H1 (cell line): ENCODE data around the gene LITAF. TPM values are rescaled to one million over a fixed set of nuclear protein-coding genes. Genes with fewer than 3 reads are reported as not detected.

Experiments
- CTCF ChIA-PET: fragments of 300-600 bp; sonication (Branson Sonifier 250); formaldehyde crosslinking; loops from one replicate; lab custom pipeline; 2021; ENCODE audit not compliant: partially characterized antibody; lab: Charles Lee
- POLR2A ChIA-PET: fragments of 300-600 bp; sonication (Branson Sonifier 250); formaldehyde crosslinking; loops from one replicate; lab custom pipeline; 2021; ENCODE audit warnings: inconsistent platforms; ENCODE audit not compliant: partially characterized antibody; lab: Charles Lee
- DNase-seq, 2 experiments: peaks; one replicate each; pipeline versions ENCODE4 v3.0.0 to v3.0.0-alpha.2; 2010 to 2022; ENCODE audit warnings: low spot score in 2 of 2, low read depth in 1 of 2, mixed read lengths in 1 of 2
- FAIRE-seq: peaks from 2 replicates; lab custom pipeline; 2011; peaks lifted over from hg19 to GRCh38; lab: Jason Lieb, UNC
- H2AFZ ChIP-seq: 2 replicates; pipeline ENCODE4 v1.8.1; 2012; ENCODE audit warnings: low read length, inconsistent platforms
- H2AK5ac ChIP-seq: 2 replicates; pipeline ENCODE4 v1.6.1; 2013; ENCODE audit warnings: low read depth, low read length
- H2BK120ac ChIP-seq: replicated peaks from 2 replicates; pipeline ENCODE3; 2013; ENCODE audit warnings: low read depth, low read length, inconsistent platforms
- H2BK12ac ChIP-seq: 2 replicates; pipeline ENCODE4 v1.6.1; 2013; ENCODE audit warnings: low read depth, low read length
- H2BK15ac ChIP-seq: 2 replicates; pipeline ENCODE4 v1.6.1; 2013; ENCODE audit warnings: low read length
- H2BK20ac ChIP-seq: 2 replicates; pipeline ENCODE4 v1.6.1; 2013; ENCODE audit warnings: low read length
- H2BK5ac ChIP-seq: 2 replicates; pipeline ENCODE4 v1.6.1; 2013; ENCODE audit warnings: low read depth, low read length
- H3K14ac ChIP-seq: 2 replicates; pipeline ENCODE4 v1.6.1; 2013; ENCODE audit warnings: inconsistent platforms; ENCODE audit not compliant: insufficient read length
- H3K18ac ChIP-seq: 2 replicates; pipeline ENCODE4 v1.6.1; 2013; ENCODE audit warnings: low read length; ENCODE audit errors: extremely low read depth
- H3K23ac ChIP-seq: 2 replicates; pipeline ENCODE4 v1.6.1; 2013; ENCODE audit warnings: inconsistent platforms; ENCODE audit not compliant: insufficient read length
- H3K23me2 ChIP-seq: 2 replicates; pipeline ENCODE4 v1.6.1; 2013; ENCODE audit warnings: low read depth, low read length
- H3K27ac ChIP-seq: 2 replicates; pipeline ENCODE4 v1.6.1; 2011; ENCODE audit warnings: low read depth, low read length, inconsistent platforms
- H3K27me3 ChIP-seq, 4 experiments: replicated peaks in 1 of 4; 1 replicate in 1 of 4; 2 replicates in 3 of 4; pipeline versions ENCODE4 v1.6.1 to v1.8.1; 2011 to 2013; ENCODE audit warnings: low read length in 3 of 4, mild to moderate bottlenecking in 3 of 4, inconsistent platforms in 2 of 4, mixed read lengths in 2 of 4, moderate library complexity in 1 of 4; ENCODE audit not compliant: control insufficient read depth in 3 of 4, insufficient read depth in 3 of 4; ENCODE audit errors: extremely low read depth in 1 of 4
- H3K36me3 ChIP-seq, 4 experiments: 2 replicates each; pipeline versions ENCODE4 v1.6.1 to v1.8.1; 2011 to 2013; ENCODE audit warnings: mild to moderate bottlenecking in 4 of 4, low read length in 3 of 4, moderate library complexity in 2 of 4, control low read depth in 1 of 4, inconsistent platforms in 1 of 4; ENCODE audit not compliant: insufficient read depth in 4 of 4, control insufficient read depth in 2 of 4
- H3K4ac ChIP-seq: replicated peaks from 2 replicates; pipeline ENCODE3; 2013; ENCODE audit warnings: low read length, low read depth, mixed read lengths, inconsistent platforms; ENCODE audit not compliant: insufficient read length
- H3K4me1 ChIP-seq, 4 experiments: replicated peaks in 1 of 4; 1 replicate in 1 of 4; 2 replicates in 3 of 4; pipeline versions ENCODE4 v1.6.1 to v1.8.1; 2011 to 2013; ENCODE audit warnings: low read length in 3 of 4, inconsistent platforms in 2 of 4, mixed read lengths in 1 of 4; ENCODE audit not compliant: insufficient read depth in 4 of 4, control insufficient read depth in 3 of 4
- H3K4me2 ChIP-seq, 2 experiments: 2 replicates each; pipeline versions ENCODE4 v1.6.1 to v1.8.1; 2011 to 2013; ENCODE audit warnings: low read depth in 2 of 2, low read length in 2 of 2, control low read depth in 1 of 2, inconsistent platforms in 1 of 2, mild to moderate bottlenecking in 1 of 2; ENCODE audit not compliant: insufficient read depth in 1 of 2
- H3K4me3 ChIP-seq, 4 experiments: fragments of 200-600, 300-600 bp in 1 of 4; sonication (generic), shearing (Covaris generic), sonication (Bioruptor Twin) in 1 of 4; 2 replicates each; pipeline versions ENCODE4 v1.5.1 to v1.8.1; 2011 to 2016; ENCODE audit warnings: low read length in 4 of 4, low read depth in 3 of 4, control low read depth in 2 of 4, inconsistent platforms in 2 of 4, mild to moderate bottlenecking in 2 of 4, mixed read lengths in 1 of 4, moderate library complexity in 1 of 4; ENCODE audit not compliant: insufficient read depth in 2 of 4; ENCODE audit errors: extremely low read depth in 1 of 4
- H3K56ac ChIP-seq: replicated peaks from 2 replicates; pipeline ENCODE3; 2013; ENCODE audit warnings: low read depth, mild to moderate bottlenecking, mixed read lengths, low read length, inconsistent platforms; ENCODE audit not compliant: insufficient read length
- H3K79me1 ChIP-seq: 2 replicates; pipeline ENCODE4 v1.6.1; 2013; ENCODE audit warnings: low read depth, low read length, control low read depth
- H3K79me2 ChIP-seq, 2 experiments: 2 replicates each; pipeline versions ENCODE4 v1.6.1 to v1.8.1; 2012 to 2013; ENCODE audit warnings: low read length in 2 of 2, mild to moderate bottlenecking in 2 of 2, inconsistent platforms in 1 of 2; ENCODE audit not compliant: insufficient read depth in 2 of 2, control insufficient read depth in 1 of 2
- H3K9ac ChIP-seq, 4 experiments: replicated peaks in 1 of 4; 1 replicate in 1 of 4; 2 replicates in 3 of 4; pipeline versions ENCODE4 v1.6.1 to v1.8.1; 2011 to 2013; ENCODE audit warnings: low read depth in 3 of 4, low read length in 3 of 4, control low read depth in 2 of 4, mild to moderate bottlenecking in 2 of 4, moderate library complexity in 2 of 4, inconsistent platforms in 1 of 4; ENCODE audit errors: extremely low read depth in 1 of 4
- H3K9me3 ChIP-seq, 2 experiments: 2 replicates each; pipeline versions ENCODE4 v1.6.1 to v1.8.1; 2012 to 2013; ENCODE audit warnings: mild to moderate bottlenecking in 2 of 2, moderate library complexity in 2 of 2, control low read depth in 1 of 2, inconsistent platforms in 1 of 2, low read depth in 1 of 2, low read length in 1 of 2, mixed read lengths in 1 of 2; ENCODE audit not compliant: insufficient read depth in 2 of 2
- H4K20me1 ChIP-seq, 2 experiments: replicated peaks in 1 of 2; 2 replicates each; pipeline versions ENCODE3 to v1.8.1; 2011 to 2013; ENCODE audit warnings: inconsistent platforms in 2 of 2, low read length in 2 of 2, mild to moderate bottlenecking in 1 of 2; ENCODE audit not compliant: insufficient read depth in 2 of 2, control insufficient read depth in 1 of 2
- H4K5ac ChIP-seq: 2 replicates; pipeline ENCODE4 v1.6.1; 2013; ENCODE audit warnings: low read length, low read depth, mixed read lengths, inconsistent platforms; ENCODE audit not compliant: insufficient read length
- H4K8ac ChIP-seq: 2 replicates; pipeline ENCODE4 v1.8.0; 2013; ENCODE audit warnings: mild to moderate bottlenecking, moderate library complexity, low read length, inconsistent platforms; ENCODE audit not compliant: insufficient read depth; ENCODE audit errors: extremely low read depth
- H4K91ac ChIP-seq: replicated peaks from 2 replicates; pipeline ENCODE3; 2013; ENCODE audit warnings: low read length, mixed read lengths, inconsistent platforms; ENCODE audit not compliant: insufficient read length
- BACH1 ChIP-seq: IDR thresholded peaks from 2 replicates; pipeline ENCODE4 v1.6.1; 2012; ENCODE audit warnings: low read length, improper control_type of control experiment
- EZH2 ChIP-seq: fragments of 200-600 bp; sonication (generic); IDR thresholded peaks from 2 replicates; pipeline ENCODE4 v1.7.1; 2012; ENCODE audit warnings: low read depth, mild to moderate bottlenecking, moderate library complexity, low read length, inconsistent platforms; ENCODE audit not compliant: severe bottlenecking
- POU5F1 ChIP-seq: IDR thresholded peaks from 2 replicates; pipeline ENCODE4 v1.6.1; 2011; ENCODE audit warnings: low read depth, mild to moderate bottlenecking, low read length, moderate library complexity
- SIRT6 ChIP-seq: IDR thresholded peaks from one replicate; pipeline ENCODE4 v1.7.1; 2012; ENCODE audit warnings: low read length, inconsistent platforms
- TCF12 ChIP-seq: IDR thresholded peaks from 2 replicates; pipeline ENCODE4 v1.6.1; 2011; ENCODE audit warnings: low read depth, mild to moderate bottlenecking, low read length
- WGBS, 2 experiments: shearing (Covaris generic) in 1 of 2; methylation state at CpG; one replicate each; pipeline versions ENCODE4 v1.1.6 to v1.1.7; 2013 to 2015; ENCODE audit warnings: low lambda C conversion rate in 2 of 2, mixed read lengths in 2 of 2, inconsistent platforms in 1 of 2, low coverage in 1 of 2, missing lambda C conversion rate in 1 of 2; ENCODE audit not compliant: insufficient replicate concordance in 2 of 2, insufficient coverage in 1 of 2, insufficient read length in 1 of 2; ENCODE audit errors: extremely low coverage in 1 of 2, missing lambda C conversion rate in 1 of 2; 5-methylcytosine and 5-hydroxymethylcytosine counted together
- polyA plus RNA-seq, 7 experiments: library from polyadenylated mRNA; depleted of rRNA in 3 of 7; stranded (reverse) in 5 of 7; unstranded in 2 of 7; fragments of >200 nt in 5 of 7; fragments of 200-250 nt in 2 of 7; gene quantifications; 1 replicate in 5 of 7; 2 replicates in 1 of 7; 4 replicates in 1 of 7; pipeline versions ENCODE4 v1.2.1 to v1.2.3, GENCODE V29; 2011 to 2013; ENCODE audit warnings: missing spikeins in 2 of 7, mixed read lengths in 2 of 7
- total RNA-seq: library from RNA; stranded (reverse); fragmentation: NEBNext Ultra II Directional; extraction: Animal tissue kit (Norgen Biotek cat#: 25700); gene quantifications from 2 replicates; pipeline ENCODE4 v1.2.1, GENCODE V29; 2021

The LITAF gene
- total and polyA plus RNA-seq, 2 of the 8 experiments (the other 6 are each of a cell fraction or from before 2014, with no cell fraction given) = 165 to 205 TPM

DNA sequence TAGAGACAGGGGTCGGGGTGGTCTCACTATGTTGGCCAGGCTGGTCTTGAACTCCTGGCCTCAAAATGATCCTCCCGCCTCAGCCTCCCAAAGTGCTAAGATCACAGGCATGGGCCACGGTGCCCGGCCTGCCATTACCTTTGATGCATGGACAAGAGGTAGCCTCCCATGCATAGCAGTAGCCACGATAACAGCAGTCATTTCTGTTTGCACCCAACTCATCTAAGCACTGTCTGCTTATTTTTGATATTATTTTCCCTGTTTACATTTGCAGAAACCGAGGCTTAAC, 44.0 kb upstream of the LITAF start:
- H4K20me1 ChIP-seq = no peaks in the 10 kb centered on the region
- no peak overlapping the region for H2BK12ac ChIP-seq
- ChIA-PET POLR2A (interaction anchor here (1.0 to 2.8 kb wide), 3 partner anchors 10 to 93 kb away, joined by 3 to 7 read pairs (median 6); no protein-coding TSS in a partner anchor), CTCF (interaction anchor here (0.6 to 3.0 kb wide), 4 partner anchors 10 to 235 kb away, joined by 4 to 11 read pairs (median 5); no protein-coding TSS in a partner anchor)
- 89% methylated on average over 6 of the region's 6 CpGs; no CpG with 5 or more reads in 1 of the 2 experiments for WGBS, 2 experiments
- H4K91ac ChIP-seq = no peak overlapping the region
- no peak overlapping the region for H2BK120ac ChIP-seq
- H3K79me2 ChIP-seq = no peaks in the 10 kb centered on the region
- no peak overlapping the region for H3K4ac ChIP-seq
- H3K4me3 ChIP-seq = no peak overlapping the region
- no peak for DNase-seq
- no peak overlapping the region for H4K5ac ChIP-seq
- H3K4me1 ChIP-seq = peaks cover 0 to 11% (median 7%) of the 10 kb centered on the region in 4 experiments; a peak in 6 of 7 replicates
- H3K9ac ChIP-seq = no peak overlapping the region
- no peak overlapping the region for H3K56ac ChIP-seq
- H3K14ac ChIP-seq = no peak overlapping the region
- H3K36me3 ChIP-seq = no peaks in the 10 kb centered on the region
- no peaks in the 10 kb centered on the region; the same call in 1 of the 2 replicates for H3K79me1 ChIP-seq
- no peak overlapping the region for H3K18ac ChIP-seq
- FAIRE-seq = no peak
- H3K23ac ChIP-seq = no peak overlapping the region
- no peak overlapping the region for H2BK15ac ChIP-seq
- H2BK20ac ChIP-seq = no peak overlapping the region
- no peak overlapping the region for H2BK5ac ChIP-seq
- H3K4me2 ChIP-seq = no peak overlapping the region
- no peaks in the 10 kb centered on the region for H3K27me3 ChIP-seq
- H2AFZ ChIP-seq = no peak overlapping the region
- no peaks in the 10 kb centered on the region for H3K9me3 ChIP-seq
- H2AK5ac ChIP-seq = no peak overlapping the region
- H3K27ac ChIP-seq = no peak overlapping the region
- 0 out of 2 replicates have a peak, but pooled peaks cover under 1% of the 10 kb centered on the region for H3K23me2 ChIP-seq
- TF ChIP-seq EZH2 = no peak
- no peak for TF ChIP-seq TCF12
- TF ChIP-seq POU5F1 = no peak
- no peak for TF ChIP-seq SIRT6
- TF ChIP-seq BACH1 = no peak
- no peak overlapping the region for H4K8ac ChIP-seq
